Neuronal stem cell (in vitro differentiated cells): ENCODE results near the gene COX19. TPM values are rescaled to one million over a fixed set of nuclear protein-coding genes. Genes with fewer than 3 reads are reported as not detected.
A peak's percentile ranks its signal among the peaks of the same experiment; 100 is the strongest.

ENCODE experiments used
- DNase-seq: peaks from one replicate; pipeline ENCODE4 v3.0.0-alpha.2; 2013; ENCODE audit warnings: low spot score
- H2AFZ ChIP-seq: one replicate; pipeline ENCODE4 v1.6.1; 2013; ENCODE audit warnings: mild to moderate bottlenecking, low read length, inconsistent platforms
- H2AK5ac ChIP-seq: 2 replicates; pipeline ENCODE4 v1.6.1; 2013; ENCODE audit warnings: low read depth, mild to moderate bottlenecking, inconsistent platforms, low read length, moderate library complexity, mixed read lengths
- H2BK120ac ChIP-seq: 2 replicates; pipeline ENCODE4 v1.6.1; 2013; ENCODE audit warnings: low read depth, mild to moderate bottlenecking, inconsistent platforms, low read length, moderate library complexity, mixed read lengths
- H2BK12ac ChIP-seq: one replicate; pipeline ENCODE4 v1.6.1; 2013; ENCODE audit warnings: low read length, inconsistent platforms
- H2BK15ac ChIP-seq: 2 replicates; pipeline ENCODE4 v1.6.1; 2013; ENCODE audit warnings: mild to moderate bottlenecking, low read length, inconsistent platforms, mixed read lengths
- H2BK5ac ChIP-seq: one replicate; pipeline ENCODE4 v1.6.1; 2013; ENCODE audit warnings: inconsistent platforms, mild to moderate bottlenecking, low read length, moderate library complexity
- H3K14ac ChIP-seq: one replicate; pipeline ENCODE4 v1.6.1; 2013; ENCODE audit warnings: low read length, inconsistent platforms
- H3K18ac ChIP-seq: 2 replicates; pipeline ENCODE4 v1.6.1; 2013; ENCODE audit warnings: low read length, inconsistent platforms
- H3K23ac ChIP-seq: 2 replicates; pipeline ENCODE4 v1.6.1; 2013; ENCODE audit warnings: low read depth, mild to moderate bottlenecking, mixed read lengths, low read length, inconsistent platforms; ENCODE audit not compliant: poor library complexity
- H3K27ac ChIP-seq: replicated peaks from 3 replicates; pipeline ENCODE4 v1.5.1; 2013; ENCODE audit warnings: low read length, inconsistent platforms
- H3K27me3 ChIP-seq, 3 experiments: 2 replicates each; pipeline ENCODE4 v1.6.1; 2013; ENCODE audit warnings: low read length in 3 of 3, mild to moderate bottlenecking in 2 of 3, inconsistent platforms in 1 of 3, low read depth in 1 of 3, mixed read lengths in 1 of 3, moderate library complexity in 1 of 3; ENCODE audit not compliant: control insufficient read depth in 3 of 3, insufficient read depth in 3 of 3
- H3K36me3 ChIP-seq, 2 donors: replicated peaks in 1 of 2; 2 replicates each; pipeline ENCODE4 v1.6.1; 2013; ENCODE audit warnings: low read length in 2 of 2; ENCODE audit not compliant: control insufficient read depth in 2 of 2, insufficient read depth in 2 of 2
- H3K4ac ChIP-seq: 2 replicates; pipeline ENCODE4 v1.6.1; 2013; ENCODE audit warnings: inconsistent platforms, mild to moderate bottlenecking, low read length, moderate library complexity
- H3K4me1 ChIP-seq, 2 donors: 1 replicate in 1 of 2; 2 replicates in 1 of 2; pipeline ENCODE4 v1.6.1; 2013; ENCODE audit warnings: low read length in 2 of 2, low read depth in 1 of 2; ENCODE audit not compliant: control insufficient read depth in 2 of 2, insufficient read depth in 1 of 2
- H3K4me2 ChIP-seq: one replicate; pipeline ENCODE4 v1.6.1; 2013; ENCODE audit warnings: mild to moderate bottlenecking, low read length, inconsistent platforms; ENCODE audit not compliant: insufficient read depth, poor library complexity, severe bottlenecking
- H3K4me3 ChIP-seq, 2 donors: 2 replicates each; pipeline ENCODE4 v1.5.1; 2013; ENCODE audit warnings: low read length in 2 of 2, mild to moderate bottlenecking in 2 of 2, inconsistent platforms in 1 of 2, moderate library complexity in 1 of 2
- H3K79me1 ChIP-seq: one replicate; pipeline ENCODE4 v1.6.1; 2013; ENCODE audit warnings: low read depth, mild to moderate bottlenecking, inconsistent platforms, low read length, moderate library complexity
- H3K9ac ChIP-seq: one replicate; pipeline ENCODE4 v1.6.1; 2013; ENCODE audit warnings: mild to moderate bottlenecking, low read depth, low read length, inconsistent platforms; ENCODE audit not compliant: poor library complexity
- H3K9me3 ChIP-seq, 2 donors: replicated peaks in 1 of 2; 2 replicates each; pipeline versions ENCODE3 to v1.6.1; 2013; ENCODE audit warnings: low read length in 2 of 2, mild to moderate bottlenecking in 2 of 2, inconsistent platforms in 1 of 2, low read depth in 1 of 2, mixed read lengths in 1 of 2, moderate library complexity in 1 of 2; ENCODE audit not compliant: control insufficient read depth in 2 of 2, insufficient read depth in 1 of 2
- H4K8ac ChIP-seq: one replicate; pipeline ENCODE4 v1.6.1; 2013; ENCODE audit warnings: low read depth, mild to moderate bottlenecking, inconsistent platforms, low read length, moderate library complexity
- H4K91ac ChIP-seq: one replicate; pipeline ENCODE4 v1.6.1; 2013; ENCODE audit warnings: low read length, low read depth, mild to moderate bottlenecking, inconsistent platforms; ENCODE audit not compliant: poor library complexity
- WGBS, 2 donors: extraction: QIAGEN DNeasy Blood & Tissue Kit; methylation state at CpG; one replicate each; pipeline ENCODE4 v1.1.7; 2013; ENCODE audit warnings: missing lambda C conversion rate in 2 of 2, mixed read lengths in 1 of 2; ENCODE audit not compliant: insufficient read length in 2 of 2, insufficient replicate concordance in 1 of 2; ENCODE audit errors: extremely low coverage in 2 of 2; 5-methylcytosine and 5-hydroxymethylcytosine counted together
- polyA plus RNA-seq, 2 experiments: library from polyadenylated mRNA; stranded (reverse); fragments of 200-250 nt; gene quantifications; one replicate each; pipeline ENCODE4 v1.2.3, GENCODE V29; 2013

COX19 gene, protein sequence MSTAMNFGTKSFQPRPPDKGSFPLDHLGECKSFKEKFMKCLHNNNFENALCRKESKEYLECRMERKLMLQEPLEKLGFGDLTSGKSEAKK
- polyA plus RNA-seq (2013, experiment 1 of 2), result 8.7 TPM
- 8.9 TPM for polyA plus RNA-seq (2013, experiment 2 of 2)

DNA sequence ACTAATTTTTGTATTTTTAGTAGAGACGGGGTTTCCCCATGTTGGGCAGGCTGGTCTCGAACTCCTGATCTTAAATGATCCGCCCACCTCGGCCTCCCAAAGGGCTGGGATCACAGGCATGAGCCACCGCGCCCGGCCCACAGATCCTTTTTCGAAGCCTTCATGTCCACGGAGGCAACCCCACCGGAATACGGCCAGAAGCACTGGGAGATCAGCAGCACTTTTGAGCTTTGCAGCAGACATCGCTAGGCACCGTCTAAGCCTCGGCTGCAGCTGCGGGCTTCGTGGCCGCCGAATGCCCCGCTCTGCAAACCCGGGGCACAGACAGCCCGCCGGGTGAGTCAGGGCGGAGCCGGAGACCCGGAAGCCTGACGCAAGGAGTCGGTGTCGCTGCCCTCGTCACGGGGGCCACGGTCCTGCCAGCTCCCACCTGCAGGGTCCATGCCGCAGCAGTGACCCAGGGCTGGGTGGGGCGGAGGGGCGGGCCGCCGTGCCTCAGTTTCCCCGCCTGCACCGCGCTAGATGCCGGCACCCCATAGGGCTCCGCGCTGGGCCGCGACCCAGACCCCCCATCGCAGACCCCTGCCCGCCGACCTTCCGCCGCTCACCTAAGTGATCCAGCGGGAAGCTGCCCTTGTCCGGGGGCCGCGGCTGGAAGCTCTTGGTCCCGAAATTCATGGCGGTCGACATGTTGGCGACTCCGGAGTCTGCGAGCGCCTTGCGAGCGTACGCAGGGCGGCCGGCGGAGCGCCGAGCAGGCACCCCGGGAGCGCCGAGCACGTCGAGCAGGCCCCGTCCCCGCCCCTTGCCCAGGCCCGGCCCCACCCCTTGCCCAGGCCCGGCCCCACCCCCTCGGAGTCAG lies at the start of gene COX19:
Gene COX19, minus strand, starts transcription at position 730 of the 862 bp plus-strand sequence. Its CDS starts 40 bp downstream, at position 690.
- peaks cover 11 to 21% of the 10 kb centered on the region in 2 donors for H3K4me1 ChIP-seq
- H3K9ac ChIP-seq, result peak within 1 kb of the TSS; percentile 94
- H2AK5ac ChIP-seq, result peak within 1 kb of the TSS; percentile 97
- H3K27ac ChIP-seq, result peak within 1 kb of the TSS; percentile 46
- H3K4ac ChIP-seq, result peak within 1 kb of the TSS; percentile 99
- peak within 1 kb of the TSS; percentile 79 for H2BK5ac ChIP-seq
- peak within 1 kb of the TSS; percentile 93 for H2BK12ac ChIP-seq
- peak within 1 kb of the TSS; percentile 82 for H4K91ac ChIP-seq
- H3K79me1 ChIP-seq, result peaks cover 14% of the 10 kb centered on the region
- peak within 1 kb of the TSS; percentile 97 for H4K8ac ChIP-seq
- H3K9me3 ChIP-seq, result no peaks in the 10 kb centered on the region
- H3K14ac ChIP-seq, result peak within 1 kb of the TSS; percentile 97
- DNase-seq, result peak; percentile 79
- no CpG with 5 or more reads among the region's 78 CpGs for whole genome bisulfite sequencing, 2 donors
- H3K4me3 ChIP-seq, result peak within 1 kb of the TSS; percentile 68 to 99
- H3K36me3 ChIP-seq, result peaks cover 9 to 31% of the 10 kb centered on the region in 2 donors
- H3K23ac ChIP-seq, result peak within 1 kb of the TSS; percentile 94
- H2BK15ac ChIP-seq, result peak within 1 kb of the TSS; percentile 99
- H3K4me2 ChIP-seq, result peak within 1 kb of the TSS; percentile 97
- no peaks in the 10 kb centered on the region for H3K27me3 ChIP-seq
- peak within 1 kb of the TSS; percentile 98 for H3K18ac ChIP-seq
- peak within 1 kb of the TSS; percentile 84 for H2BK120ac ChIP-seq
- H2AFZ ChIP-seq, result peak within 1 kb of the TSS; percentile 98

DNA sequence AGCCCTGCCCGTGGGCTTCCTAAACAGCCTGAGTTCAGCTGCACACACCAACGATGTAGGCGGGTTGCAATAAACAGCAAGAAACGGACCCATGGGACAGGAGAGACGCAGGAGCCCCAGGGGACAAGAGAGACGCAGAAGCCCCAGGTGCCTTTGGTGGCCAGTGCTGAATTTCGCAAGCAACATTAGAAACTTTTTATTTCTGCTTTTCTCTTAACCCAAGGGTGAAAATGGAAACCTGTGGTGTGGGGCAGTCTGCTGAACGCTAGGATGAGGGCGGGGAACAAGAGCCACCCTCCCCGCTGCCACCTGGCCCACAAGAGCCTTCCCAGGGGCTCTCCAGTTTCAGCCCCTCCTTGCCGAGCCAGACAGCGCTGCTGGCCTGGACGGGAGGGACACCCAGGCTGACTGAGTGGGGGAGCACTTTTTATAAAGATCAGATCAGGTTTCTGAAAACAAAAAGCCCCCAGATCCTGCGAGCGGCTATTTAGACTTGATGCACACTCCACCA lies 49.0 kb upstream of the COX19 start:
- Histone ChIP-seq H2AFZ (no peak overlapping the region), H3K23ac (no peak overlapping the region), H3K27me3 (no peaks in the 10 kb centered on the region), H3K36me3 (peaks cover 24 to 77% of the 10 kb centered on the region in 2 donors), H2BK120ac (no peak overlapping the region), H4K8ac (no peak overlapping the region), H3K79me1 (peaks cover 33% of the 10 kb centered on the region), H3K4me3 (no peak overlapping the region), H3K4ac (no peak overlapping the region), H3K9me3 (peaks cover 12 to 21% of the 10 kb centered on the region in 2 donors), H2BK12ac (no peak overlapping the region), H4K91ac (no peak overlapping the region), H3K18ac (no peak overlapping the region), H2BK15ac (no peak overlapping the region), H3K27ac (no peak overlapping the region), H3K14ac (no peak overlapping the region), H2BK5ac (peak overlapping the region; percentile 83), H3K9ac (no peak overlapping the region), H3K4me1 (peaks cover 10 to 12% of the 10 kb centered on the region in 2 donors), H2AK5ac (peak overlapping the region; percentile 10), H3K4me2 (no peak overlapping the region)
- DNase-seq, result no peak
- WGBS, 2 donors, result no CpG with 5 or more reads among the region's 15 CpGs

DNA sequence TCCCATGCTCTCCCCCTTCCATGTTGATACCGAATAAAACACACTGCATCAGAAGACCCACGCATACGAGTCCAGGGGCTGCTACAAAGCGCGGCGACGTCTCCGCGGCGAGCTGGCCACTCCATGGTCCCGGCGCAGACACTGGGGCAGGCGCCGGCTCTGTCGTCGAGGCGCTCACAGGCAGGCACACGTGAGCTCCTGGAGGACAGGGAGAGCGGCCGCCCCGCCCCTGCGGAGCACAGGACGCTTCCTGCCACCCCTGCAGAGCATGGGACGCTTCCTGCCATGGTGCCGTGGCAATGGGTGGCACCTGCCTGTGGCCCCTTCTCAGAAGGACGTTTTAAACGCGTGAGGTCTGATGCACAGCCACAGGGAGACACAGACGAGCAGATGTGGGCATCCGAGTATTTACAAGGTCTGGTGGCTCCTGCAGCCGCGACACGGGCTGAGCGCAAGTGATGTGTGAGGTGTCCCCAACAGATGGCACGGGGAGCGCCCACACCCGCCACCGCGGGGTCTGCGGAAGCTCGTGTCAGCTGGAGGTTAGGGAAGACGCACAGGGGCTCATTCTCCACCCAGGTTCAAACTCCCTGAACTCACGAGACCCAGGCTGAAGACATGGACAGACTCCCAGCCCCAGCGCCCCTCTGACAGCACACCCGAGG lies 47.6 kb upstream of the COX19 start:
- peaks cover 3% of the 10 kb centered on the region in 2 donors for H3K4me1 ChIP-seq
- no peak overlapping the region for H3K4me2 ChIP-seq
- no peak overlapping the region for H2BK15ac ChIP-seq
- no peak overlapping the region for H2AFZ ChIP-seq
- H3K79me1 ChIP-seq, result peaks cover 37% of the 10 kb centered on the region
- H3K18ac ChIP-seq, result peak overlapping the region; percentile 48
- peaks cover 31 to 91% of the 10 kb centered on the region in 2 donors for H3K36me3 ChIP-seq
- no CpG with 5 or more reads among the region's 45 CpGs for WGBS, 2 donors
- H2BK12ac ChIP-seq, result no peak overlapping the region
- DNase-seq, result no peak
- peak overlapping the region; percentile 52 for H3K23ac ChIP-seq
- H3K4me3 ChIP-seq, result no peak overlapping the region
- no peak overlapping the region for H2BK120ac ChIP-seq
- H3K14ac ChIP-seq, result no peak overlapping the region
- H3K9me3 ChIP-seq, result peaks cover 12 to 21% of the 10 kb centered on the region in 2 donors
- no peak overlapping the region for H4K8ac ChIP-seq
- H4K91ac ChIP-seq, result no peak overlapping the region
- H2AK5ac ChIP-seq, result no peak overlapping the region
- no peak overlapping the region for H2BK5ac ChIP-seq
- H3K27me3 ChIP-seq, result no peaks in the 10 kb centered on the region
- H3K27ac ChIP-seq, result no peak overlapping the region
- no peak overlapping the region for H3K4ac ChIP-seq
- H3K9ac ChIP-seq, result no peak overlapping the region
